Ishikawa (cell line): ENCODE data around the gene CD9.

Experiments
- CEBPB ChIP-seq: IDR thresholded peaks from 2 replicates; pipeline ENCODE4 v1.6.1; 2012
- CREB1 ChIP-seq: IDR thresholded peaks from 2 replicates; pipeline ENCODE4 v1.6.1; 2012; ENCODE audit warnings: low read depth
- EGR1 ChIP-seq: IDR thresholded peaks from 2 replicates; pipeline ENCODE4 v1.6.1; 2012
- EP300 ChIP-seq: IDR thresholded peaks from 2 replicates; pipeline ENCODE4 v1.6.1; 2012; ENCODE audit warnings: borderline replicate concordance
- FOXM1 ChIP-seq: IDR thresholded peaks from 2 replicates; pipeline ENCODE4 v1.6.1; 2012; ENCODE audit warnings: low read depth, borderline replicate concordance
- MAX ChIP-seq: IDR thresholded peaks from 2 replicates; pipeline ENCODE4 v1.6.1; 2012
- NFIC ChIP-seq: IDR thresholded peaks from 2 replicates; pipeline ENCODE4 v1.6.1; 2012
- RAD21 ChIP-seq: IDR thresholded peaks from 2 replicates; pipeline ENCODE4 v1.6.1; 2012; ENCODE audit warnings: low read depth
- REST ChIP-seq: IDR thresholded peaks from 2 replicates; pipeline ENCODE4 v1.6.1; 2012; ENCODE audit warnings: low read depth, mild to moderate bottlenecking
- TAF1 ChIP-seq: IDR thresholded peaks from 2 replicates; pipeline ENCODE4 v1.6.1; 2012; ENCODE audit warnings: low read depth, mild to moderate bottlenecking
- TCF12 ChIP-seq: IDR thresholded peaks from 2 replicates; pipeline ENCODE4 v1.6.1; 2012; ENCODE audit warnings: low read depth
- TEAD4 ChIP-seq: IDR thresholded peaks from 2 replicates; pipeline ENCODE4 v1.6.1; 2012
- USF1 ChIP-seq: IDR thresholded peaks from 2 replicates; pipeline ENCODE4 v1.6.1; 2012
- YY1 ChIP-seq: IDR thresholded peaks from 2 replicates; pipeline ENCODE4 v1.6.1; 2012; ENCODE audit warnings: low read depth
- ZBTB7A ChIP-seq: IDR thresholded peaks from 2 replicates; pipeline ENCODE4 v1.6.1; 2012; ENCODE audit warnings: low read depth

The CD9 gene, protein sequence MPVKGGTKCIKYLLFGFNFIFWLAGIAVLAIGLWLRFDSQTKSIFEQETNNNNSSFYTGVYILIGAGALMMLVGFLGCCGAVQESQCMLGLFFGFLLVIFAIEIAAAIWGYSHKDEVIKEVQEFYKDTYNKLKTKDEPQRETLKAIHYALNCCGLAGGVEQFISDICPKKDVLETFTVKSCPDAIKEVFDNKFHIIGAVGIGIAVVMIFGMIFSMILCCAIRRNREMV

GRCh38 chr12:6200256-6201212 lies at the start of gene CD9:
Gene CD9, plus strand, starts transcription at chr12:6200400. Its CDS starts 100 bp downstream, at chr12:6200500.
- no peak; the same call in 1 of the 2 replicates for TF ChIP-seq TCF12
- no peak for TF ChIP-seq EGR1
- no peak for TF ChIP-seq EP300
- 0 out of 2 replicates have a peak, but pooled peaks have one; percentile 13 for TF ChIP-seq NFIC
- TF ChIP-seq TAF1: peak; percentile 64
- TF ChIP-seq USF1: no peak
- TF ChIP-seq ZBTB7A: peak; percentile 86
- TF ChIP-seq TEAD4: no peak
- no peak for TF ChIP-seq REST
- no peak for TF ChIP-seq YY1
- no peak for TF ChIP-seq RAD21
- TF ChIP-seq MAX: peak; percentile 64
- no peak for TF ChIP-seq CREB1
- no peak for TF ChIP-seq CEBPB
- no peak for TF ChIP-seq FOXM1

GRCh38 chr12:6154730-6155459 lies 45.3 kb upstream of the CD9 start:
- no peak for TF ChIP-seq REST
- TF ChIP-seq MAX: no peak
- no peak for TF ChIP-seq TCF12
- no peak for TF ChIP-seq ZBTB7A
- no peak for TF ChIP-seq FOXM1
- no peak for TF ChIP-seq EP300
- no peak for TF ChIP-seq USF1
- TF ChIP-seq NFIC: no peak
- no peak for TF ChIP-seq TAF1
- TF ChIP-seq YY1: no peak

- TF ChIP-seq YY1: no peak
- no peak for TF ChIP-seq FOXM1
- TF ChIP-seq NFIC: no peak
- no peak for TF ChIP-seq CEBPB
- no peak for TF ChIP-seq EP300
- no peak for TF ChIP-seq EGR1
- no peak for TF ChIP-seq TEAD4
- no peak for TF ChIP-seq CREB1
- no peak for TF ChIP-seq ZBTB7A
- TF ChIP-seq REST: no peak
- TF ChIP-seq TAF1: no peak
- no peak for TF ChIP-seq MAX
- no peak for TF ChIP-seq TCF12
- TF ChIP-seq USF1: no peak
- TF ChIP-seq RAD21: no peak
Observed at GRCh38 chr12:6157482-6157881, 42.7 kb upstream of the CD9 start.
